Suppressor macrophage (primary cell): ENCODE measurements around the gene KCTD19.

ENCODE experiments used
- DNase-seq, 4 experiments: peaks; one replicate each; pipeline ENCODE4 v3.0.0-alpha.2; 2020 to 2022

The KCTD19 gene

GRCh38 chr16:67258161-67258835 lies 68.2 kb downstream of the KCTD19 start:
- DNase-seq = no peak

- no peak for DNase-seq
These were observed 68.9 kb downstream of the KCTD19 start for GRCh38 chr16:67257486-67258160.

GRCh38 chr16:67256701-67257230 lies 69.8 kb downstream of the KCTD19 start:
- no peak for DNase-seq

- DNase-seq = no peak
These were observed 70.9 kb downstream of the KCTD19 start for GRCh38 chr16:67255553-67256221.

GRCh38 chr16:67254801-67255552 lies 71.6 kb downstream of the KCTD19 start:
- no peak for DNase-seq

- no peak for DNase-seq
These were observed 73.7 kb downstream of the KCTD19 start for GRCh38 chr16:67252609-67253497.

- no peak for DNase-seq
These were observed 76.6 kb downstream of the KCTD19 start for GRCh38 chr16:67250045-67250327.

GRCh38 chr16:67249178-67250044 lies 77.1 kb downstream of the KCTD19 start:
- no peak for DNase-seq

GRCh38 chr16:67248401-67249177 lies 78.0 kb downstream of the KCTD19 start, which contains the start of gene SLC9A5:
Gene SLC9A5, plus strand, starts transcription at chr16:67248979. Its CDS starts 36 bp downstream, at chr16:67249015.
- peak in 2 of 4 experiments; percentile 23 to 43 for DNase-seq

GRCh38 chr16:67248073-67248400 lies 78.5 kb downstream of the KCTD19 start:
- DNase-seq = no peak

- peak; percentile 97 to 99 (median 98) for DNase-seq
These were observed 79.1 kb downstream of the KCTD19 start, which contains the start of gene FHOD1 for GRCh38 chr16:67247192-67248072. Gene FHOD1, minus strand, starts transcription at chr16:67247481. Its CDS starts 71 bp downstream, at chr16:67247410.

GRCh38 chr16:67246756-67247191 lies 79.8 kb downstream of the KCTD19 start:
- no peak for DNase-seq

- DNase-seq = peak; percentile 64 to 88 (median 82)
These were observed 80.3 kb downstream of the KCTD19 start for GRCh38 chr16:67246081-67246755.

GRCh38 chr16:67245674-67246080 lies 80.9 kb downstream of the KCTD19 start:
- no peak for DNase-seq

- DNase-seq = no peak
These were observed 81.4 kb downstream of the KCTD19 start for GRCh38 chr16:67245186-67245585.

GRCh38 chr16:67244387-67245185 lies 82.0 kb downstream of the KCTD19 start:
- peak; percentile 91 to 98 (median 96) for DNase-seq

GRCh38 chr16:67243481-67243880 lies 83.1 kb downstream of the KCTD19 start:
- peak; percentile 73 to 84 (median 80) for DNase-seq
